Osteoblast (primary cell): ENCODE measurements around the gene NLRC4. TPM values are rescaled to one million over a fixed set of nuclear protein-coding genes. Genes with fewer than 3 reads are reported as not detected.

Experiments used
- DNase-seq: peaks from one replicate; pipeline ENCODE4 v3.0.0; 2011; ENCODE audit warnings: low spot score, mixed read lengths; ENCODE audit not compliant: insufficient read length; ENCODE audit errors: missing footprints
- H2AFZ ChIP-seq: 2 replicates; pipeline ENCODE4 v1.6.0; 2011; ENCODE audit warnings: mild to moderate bottlenecking, low read length
- H3K27ac ChIP-seq: 2 replicates; pipeline ENCODE4 v1.5.1; 2011; ENCODE audit warnings: mild to moderate bottlenecking, low read depth, low read length, moderate library complexity
- H3K27me3 ChIP-seq: 2 replicates; pipeline ENCODE4 v1.6.0; 2012; ENCODE audit warnings: mild to moderate bottlenecking, control low read depth, inconsistent platforms, low read length, moderate library complexity; ENCODE audit not compliant: insufficient read depth
- H3K36me3 ChIP-seq: 2 replicates; pipeline ENCODE4 v1.5.1; 2011; ENCODE audit warnings: mild to moderate bottlenecking, low read length, control low read depth, moderate library complexity; ENCODE audit not compliant: insufficient read depth
- H3K4me1 ChIP-seq: 2 replicates; pipeline ENCODE4 v1.5.1; 2011; ENCODE audit warnings: mild to moderate bottlenecking, low read length, control low read depth, moderate library complexity; ENCODE audit not compliant: insufficient read depth
- H3K4me2 ChIP-seq: 2 replicates; pipeline ENCODE4 v1.6.0; 2011; ENCODE audit warnings: mild to moderate bottlenecking, low read length; ENCODE audit not compliant: insufficient read depth
- H3K4me3 ChIP-seq: fragments of 200-600 bp; sonication (generic); 3 replicates; pipeline ENCODE4 v1.5.1; 2012; ENCODE audit warnings: mild to moderate bottlenecking, low read length, inconsistent platforms; ENCODE audit not compliant: insufficient read depth
- H3K79me2 ChIP-seq: 2 replicates; pipeline ENCODE4 v1.6.0; 2012; ENCODE audit warnings: mild to moderate bottlenecking, low read length, control low read depth, inconsistent platforms; ENCODE audit not compliant: insufficient read depth
- H3K9me3 ChIP-seq: 2 replicates; pipeline ENCODE4 v1.5.1; 2011; ENCODE audit warnings: low read depth, low read length, control low read depth
- H4K20me1 ChIP-seq: 2 replicates; pipeline ENCODE4 v1.6.0; 2012; ENCODE audit warnings: mild to moderate bottlenecking, low read length, control low read depth; ENCODE audit not compliant: insufficient read depth
- CTCF ChIP-seq: IDR thresholded peaks from 2 replicates; pipeline ENCODE4 v1.5.1; 2011; ENCODE audit warnings: mild to moderate bottlenecking, low read depth, low read length, moderate library complexity; ENCODE audit errors: extremely low read depth
- total RNA-seq: library from RNA; depleted of rRNA; stranded (reverse); fragments of >200 nt; gene quantifications from 2 replicates; pipeline ENCODE4 v1.2.3, GENCODE V29; 2012

NLRC4 gene
- total RNA-seq, 1 donor: not detected

- no peaks in the 10 kb centered on the region for H4K20me1 ChIP-seq
- H3K79me2 ChIP-seq: no peaks in the 10 kb centered on the region
- no peak overlapping the region for H3K27ac ChIP-seq
- no peak overlapping the region for H3K4me2 ChIP-seq
- no peaks in the 10 kb centered on the region for H3K9me3 ChIP-seq
- no peak for DNase-seq
- no peak overlapping the region for H3K4me3 ChIP-seq
- H2AFZ ChIP-seq: no peak overlapping the region
- H3K36me3 ChIP-seq: no peaks in the 10 kb centered on the region
- TF ChIP-seq CTCF: no peak
- no peaks in the 10 kb centered on the region for H3K4me1 ChIP-seq
- H3K27me3 ChIP-seq: no peaks in the 10 kb centered on the region
Observed at GRCh38 chr2:32258242-32258641, 6.4 kb downstream of the NLRC4 start.

- Histone ChIP-seq H3K27ac (no peak overlapping the region), H3K36me3 (no peaks in the 10 kb centered on the region), H3K27me3 (no peaks in the 10 kb centered on the region), H3K4me2 (no peak overlapping the region), H4K20me1 (no peaks in the 10 kb centered on the region), H3K4me1 (no peaks in the 10 kb centered on the region), H2AFZ (no peak overlapping the region), H3K79me2 (no peaks in the 10 kb centered on the region), H3K9me3 (no peaks in the 10 kb centered on the region), H3K4me3 (no peak overlapping the region)
- TF ChIP-seq CTCF: no peak
- DNase-seq: no peak
Observed at GRCh38 chr2:32250290-32250689, 14.4 kb downstream of the NLRC4 start.

GRCh38 chr2:32249731-32250236 lies 14.9 kb downstream of the NLRC4 start:
- H3K27me3 ChIP-seq: no peaks in the 10 kb centered on the region
- no peaks in the 10 kb centered on the region for H3K79me2 ChIP-seq
- TF ChIP-seq CTCF: no peak
- H3K4me3 ChIP-seq: no peak overlapping the region
- no peak overlapping the region for H3K4me2 ChIP-seq
- no peaks in the 10 kb centered on the region for H4K20me1 ChIP-seq
- H3K36me3 ChIP-seq: no peaks in the 10 kb centered on the region
- H3K27ac ChIP-seq: no peak overlapping the region
- no peak overlapping the region for H2AFZ ChIP-seq
- H3K9me3 ChIP-seq: no peaks in the 10 kb centered on the region
- H3K4me1 ChIP-seq: no peaks in the 10 kb centered on the region
- no peak for DNase-seq

- Histone ChIP-seq H3K36me3 (no peaks in the 10 kb centered on the region), H3K79me2 (no peaks in the 10 kb centered on the region), H3K9me3 (no peaks in the 10 kb centered on the region), H2AFZ (no peak overlapping the region), H3K4me2 (no peak overlapping the region), H4K20me1 (no peaks in the 10 kb centered on the region), H3K27me3 (no peaks in the 10 kb centered on the region), H3K4me3 (no peak overlapping the region), H3K4me1 (no peaks in the 10 kb centered on the region), H3K27ac (no peak overlapping the region)
- no peak for TF ChIP-seq CTCF
- DNase-seq: no peak
Observed at GRCh38 chr2:32248299-32248698, 16.4 kb downstream of the NLRC4 start.
